Muscle layer of duodenum (tissue), 2 donors: ENCODE measurements around the gene LYSET.
"Not testable (repeated sequence)": the region's sequence is repeated elsewhere in the genome, so short reads cannot be mapped to it uniquely, and the experiment has no call there.

Experiments
- H3K27ac ChIP-seq: one replicate; pipeline ENCODE4 v1.7.0; 2013; ENCODE audit warnings: mild to moderate bottlenecking, low read length
- H3K27me3 ChIP-seq: one replicate; pipeline ENCODE4 v1.7.0; 2013; ENCODE audit warnings: low read depth, mild to moderate bottlenecking, control low read depth, low read length
- H3K36me3 ChIP-seq, 2 donors: one replicate each; pipeline ENCODE4 v1.7.0; 2013; ENCODE audit warnings: low read length in 2 of 2, control low read depth in 1 of 2, mild to moderate bottlenecking in 1 of 2; ENCODE audit not compliant: insufficient read depth in 2 of 2, control insufficient read depth in 1 of 2
- H3K4me1 ChIP-seq, 2 donors: one replicate each; pipeline ENCODE4 v1.7.0; 2013; ENCODE audit warnings: low read length in 2 of 2, mild to moderate bottlenecking in 2 of 2, control low read depth in 1 of 2, moderate library complexity in 1 of 2; ENCODE audit not compliant: insufficient read depth in 2 of 2, control insufficient read depth in 1 of 2
- H3K4me3 ChIP-seq, 2 donors: one replicate each; pipeline ENCODE4 v1.7.0; 2013; ENCODE audit warnings: low read length in 2 of 2, low read depth in 1 of 2, mild to moderate bottlenecking in 1 of 2
- H3K9me3 ChIP-seq, 2 donors: one replicate each; pipeline ENCODE4 v1.7.0; 2013; ENCODE audit warnings: low read length in 2 of 2, control low read depth in 1 of 2, mild to moderate bottlenecking in 1 of 2; ENCODE audit not compliant: control insufficient read depth in 1 of 2
- donor health status: healthy.

LYSET gene

GRCh38 chr14:93171376-93171775, 13.7 kb upstream of the LYSET start:
- no peak overlapping the region for H3K27ac ChIP-seq

GRCh38 chr14:93173943-93174395, 11.1 kb upstream of the LYSET start:
- Histone ChIP-seq H3K9me3 (no peaks in the 10 kb centered on the region), H3K36me3 (no peaks in the 10 kb centered on the region), H3K27me3 (no peaks in the 10 kb centered on the region), H3K4me3 (no peak overlapping the region), H3K27ac (no peak overlapping the region), H3K4me1 (no peaks in the 10 kb centered on the region)

More at GRCh38 chr14:93171376-93171775, 13.7 kb upstream of the LYSET start:
- H3K27me3 ChIP-seq, result no peaks in the 10 kb centered on the region
- H3K4me1 ChIP-seq, result no peaks in the 10 kb centered on the region
- no peak overlapping the region for H3K4me3 ChIP-seq
- no peaks in the 10 kb centered on the region for H3K9me3 ChIP-seq
- no peaks in the 10 kb centered on the region for H3K36me3 ChIP-seq

GRCh38 chr14:93174731-93175130, 10.4 kb upstream of the LYSET start:
- not testable (repeated sequence) for H3K27ac ChIP-seq, H3K9me3 ChIP-seq, H3K4me3 ChIP-seq, H3K27me3 ChIP-seq, H3K4me1 ChIP-seq, H3K36me3 ChIP-seq

GRCh38 chr14:93175492-93175891, 9.6 kb upstream of the LYSET start:
- no peaks in the 10 kb centered on the region for H3K27me3 ChIP-seq
- H3K36me3 ChIP-seq, result no peaks in the 10 kb centered on the region
- H3K4me3 ChIP-seq, result no peak overlapping the region
- no peak overlapping the region for H3K27ac ChIP-seq
- no peaks in the 10 kb centered on the region for H3K4me1 ChIP-seq
- no peaks in the 10 kb centered on the region for H3K9me3 ChIP-seq

GRCh38 chr14:93183596-93184317, 1.4 kb upstream of the LYSET start:
- Histone ChIP-seq H3K27me3 (no peaks in the 10 kb centered on the region), H3K4me1 (peaks cover 16 to 23% of the 10 kb centered on the region in 2 donors), H3K9me3 (no peaks in the 10 kb centered on the region), H3K36me3 (peaks cover 0 to 3% of the 10 kb centered on the region in 2 donors), H3K27ac (peak overlapping the region; percentile 82), H3K4me3 (peak overlapping the region; percentile 88 to 94)

- Histone ChIP-seq H3K27ac (peak overlapping the region; percentile 96), H3K27me3 (no peaks in the 10 kb centered on the region), H3K4me3 (peak overlapping the region; percentile 94 to 95), H3K9me3 (no peaks in the 10 kb centered on the region), H3K36me3 (peaks cover 0 to 3% of the 10 kb centered on the region in 2 donors), H3K4me1 (peaks cover 16 to 23% of the 10 kb centered on the region in 2 donors)
These were observed 218 bp downstream of the LYSET start for GRCh38 chr14:93185349-93185720.

- peaks cover 0 to 3% of the 10 kb centered on the region in 2 donors for H3K36me3 ChIP-seq
- H3K4me3 ChIP-seq, result no peak overlapping the region
- H3K27ac ChIP-seq, result no peak overlapping the region
- H3K9me3 ChIP-seq, result no peaks in the 10 kb centered on the region
- H3K27me3 ChIP-seq, result no peaks in the 10 kb centered on the region
- peaks cover 16 to 23% of the 10 kb centered on the region in 2 donors for H3K4me1 ChIP-seq
These were observed 1.3 kb downstream of the LYSET start for GRCh38 chr14:93186466-93186865.

- Histone ChIP-seq H3K9me3 (no peaks in the 10 kb centered on the region), H3K27me3 (no peaks in the 10 kb centered on the region), H3K27ac (no peak overlapping the region), H3K4me1 (peaks cover 16 to 23% of the 10 kb centered on the region in 2 donors), H3K36me3 (peaks cover 0 to 3% of the 10 kb centered on the region in 2 donors), H3K4me3 (no peak overlapping the region)
These were observed 1.8 kb downstream of the LYSET start for GRCh38 chr14:93186956-93187355.

- H3K4me3 ChIP-seq, result no peak overlapping the region
- H3K4me1 ChIP-seq, result no peaks in the 10 kb centered on the region
- no peaks in the 10 kb centered on the region for H3K9me3 ChIP-seq
- H3K27me3 ChIP-seq, result no peaks in the 10 kb centered on the region
- H3K27ac ChIP-seq, result no peak overlapping the region
- no peaks in the 10 kb centered on the region for H3K36me3 ChIP-seq
These were observed 10.3 kb downstream of the LYSET start for GRCh38 chr14:93195316-93195999.

- no peaks in the 10 kb centered on the region for H3K36me3 ChIP-seq
- no peaks in the 10 kb centered on the region for H3K27me3 ChIP-seq
- no peak overlapping the region for H3K27ac ChIP-seq
- H3K9me3 ChIP-seq, result no peaks in the 10 kb centered on the region
- H3K4me3 ChIP-seq, result no peak overlapping the region
- no peaks in the 10 kb centered on the region for H3K4me1 ChIP-seq
These were observed 13.9 kb downstream of the LYSET start for GRCh38 chr14:93199031-93199430.

- Histone ChIP-seq H3K4me1 (peaks cover 0 to 2% of the 10 kb centered on the region in 2 donors), H3K27me3 (no peaks in the 10 kb centered on the region), H3K36me3 (no peaks in the 10 kb centered on the region), H3K4me3 (no peak overlapping the region), H3K27ac (no peak overlapping the region), H3K9me3 (no peaks in the 10 kb centered on the region)
These were observed 15.4 kb downstream of the LYSET start for GRCh38 chr14:93200553-93200952.
